Common myeloid progenitor, CD34-positive (primary cell): ENCODE results near the gene RAD50.
"Not testable (repeated sequence)": the region's sequence is repeated elsewhere in the genome, so short reads cannot be mapped to it uniquely, and the experiment has no call there.

ENCODE experiments used
- CTCF ChIA-PET: fragments of 350-600 bp; sonication (Branson Sonifier 250); formaldehyde crosslinking; loops from one replicate; lab custom pipeline; 2021; ENCODE audit warnings: antibody characterized with exemption; lab: Charles Lee
- POLR2A ChIA-PET: fragments of 350-600 bp; sonication (Branson Sonifier 250); formaldehyde crosslinking; loops from one replicate; lab custom pipeline; 2021; ENCODE audit warnings: antibody characterized with exemption; lab: Charles Lee
- DNase-seq, 3 donors: peaks; one replicate each; pipeline versions ENCODE4 v3.0.0 to v3.0.0-alpha.2; 2013
- H3K27ac ChIP-seq, 2 experiments: 1 replicate in 1 of 2; 2 replicates in 1 of 2; pipeline ENCODE4 v1.7.0; 2013; ENCODE audit warnings: inconsistent platforms in 2 of 2, low read length in 2 of 2, mild to moderate bottlenecking in 2 of 2, low read depth in 1 of 2, moderate library complexity in 1 of 2; ENCODE audit not compliant: severe bottlenecking in 2 of 2, insufficient read depth in 1 of 2, poor library complexity in 1 of 2
- H3K27me3 ChIP-seq, 5 experiments: replicated peaks in 2 of 5; 1 replicate in 3 of 5; 2 replicates in 2 of 5; pipeline versions ENCODE4 v1.6.1 to v1.7.0; 2013; ENCODE audit warnings: low read length in 4 of 5, mild to moderate bottlenecking in 2 of 5, moderate library complexity in 2 of 5, inconsistent platforms in 1 of 5; ENCODE audit not compliant: insufficient read depth in 5 of 5, control insufficient read depth in 4 of 5
- H3K36me3 ChIP-seq, 4 experiments: 1 replicate in 2 of 4; 2 replicates in 2 of 4; pipeline versions ENCODE4 v1.6.1 to v1.7.0; 2013; ENCODE audit warnings: low read length in 3 of 4, control low read depth in 1 of 4, mild to moderate bottlenecking in 1 of 4; ENCODE audit not compliant: control insufficient read depth in 4 of 4, insufficient read depth in 4 of 4
- H3K4me1 ChIP-seq, 4 experiments: 1 replicate in 3 of 4; 2 replicates in 1 of 4; pipeline versions ENCODE4 v1.6.1 to v1.7.1; 2013; ENCODE audit warnings: low read length in 3 of 4, mild to moderate bottlenecking in 3 of 4, control low read depth in 1 of 4, inconsistent platforms in 1 of 4, moderate library complexity in 1 of 4; ENCODE audit not compliant: control insufficient read depth in 4 of 4, insufficient read depth in 4 of 4; ENCODE audit errors: control extremely low read depth in 1 of 4
- H3K4me3 ChIP-seq, 7 experiments: 1 replicate in 4 of 7; 2 replicates in 3 of 7; pipeline versions ENCODE4 v1.5.1 to v1.7.0; 2013; ENCODE audit warnings: mild to moderate bottlenecking in 7 of 7, low read length in 6 of 7, moderate library complexity in 6 of 7, inconsistent platforms in 2 of 7, low read depth in 2 of 7, control low read depth in 1 of 7; ENCODE audit not compliant: insufficient read depth in 4 of 7, control insufficient read depth in 1 of 7; ENCODE audit errors: extremely low read depth in 1 of 7
- H3K9me3 ChIP-seq, 5 experiments: 1 replicate in 4 of 5; 2 replicates in 1 of 5; pipeline versions ENCODE4 v1.6.1 to v1.7.1; 2013; ENCODE audit warnings: low read length in 4 of 5, mild to moderate bottlenecking in 2 of 5, inconsistent platforms in 1 of 5, low read depth in 1 of 5, moderate library complexity in 1 of 5; ENCODE audit not compliant: control insufficient read depth in 4 of 5, insufficient read depth in 2 of 5; ENCODE audit errors: control extremely low read depth in 1 of 5
- WGBS: methylation state at CpG from one replicate; pipeline ENCODE4 v1.1.5; 2013; ENCODE audit not compliant: insufficient coverage; 5-methylcytosine and 5-hydroxymethylcytosine counted together

Gene RAD50

DNA sequence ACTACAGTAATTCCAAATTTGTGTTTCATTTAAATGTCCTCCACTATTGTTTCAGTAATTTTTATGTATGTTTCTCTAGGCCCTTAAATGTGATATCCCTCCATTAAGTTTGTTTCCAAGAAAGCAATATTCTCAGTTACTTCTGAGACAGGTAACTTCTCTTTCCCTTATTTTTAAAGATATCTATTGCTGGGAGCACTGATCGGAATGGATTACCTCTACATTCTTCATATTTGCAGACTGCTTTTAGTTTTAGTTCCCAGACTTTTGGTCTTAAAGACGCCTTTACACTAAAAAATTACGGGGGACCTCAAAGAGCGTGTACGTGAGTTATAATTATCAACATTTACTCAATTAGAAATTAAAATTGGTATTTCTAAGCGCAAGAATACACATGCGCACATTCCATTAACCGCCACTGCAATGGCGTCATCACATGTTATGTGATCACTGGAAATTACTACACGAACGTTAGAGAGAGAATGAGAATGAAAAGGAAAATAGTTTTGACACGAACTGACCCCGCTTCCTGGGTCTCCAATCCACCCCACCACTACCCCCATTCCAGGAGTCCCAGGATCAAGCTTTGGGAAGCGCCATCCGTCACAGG, 519 bp upstream of the RAD50 start:
- Histone ChIP-seq H3K9me3 (peaks cover 0 to 3% (median 0%) of the 10 kb centered on the region in 5 experiments), H3K4me3 (peak overlapping the region in 6 of 7 experiments; percentile 70 to 90 (median 82)), H3K4me1 (peaks cover 8 to 25% (median 16%) of the 10 kb centered on the region in 4 experiments), H3K36me3 (peaks cover 3 to 13% (median 8%) of the 10 kb centered on the region in 4 experiments), H3K27me3 (no peaks in the 10 kb centered on the region), H3K27ac (peak overlapping the region; percentile 59 to 79)
- ChIA-PET CTCF (interaction anchor here (1.5 kb wide), 1 partner anchor 10 kb away, joined by 5 read pairs; no protein-coding TSS in a partner anchor), POLR2A (no interaction called here)
- WGBS: 87% methylated on average over 6 of the region's 15 CpGs
- DNase-seq: no peak

DNA sequence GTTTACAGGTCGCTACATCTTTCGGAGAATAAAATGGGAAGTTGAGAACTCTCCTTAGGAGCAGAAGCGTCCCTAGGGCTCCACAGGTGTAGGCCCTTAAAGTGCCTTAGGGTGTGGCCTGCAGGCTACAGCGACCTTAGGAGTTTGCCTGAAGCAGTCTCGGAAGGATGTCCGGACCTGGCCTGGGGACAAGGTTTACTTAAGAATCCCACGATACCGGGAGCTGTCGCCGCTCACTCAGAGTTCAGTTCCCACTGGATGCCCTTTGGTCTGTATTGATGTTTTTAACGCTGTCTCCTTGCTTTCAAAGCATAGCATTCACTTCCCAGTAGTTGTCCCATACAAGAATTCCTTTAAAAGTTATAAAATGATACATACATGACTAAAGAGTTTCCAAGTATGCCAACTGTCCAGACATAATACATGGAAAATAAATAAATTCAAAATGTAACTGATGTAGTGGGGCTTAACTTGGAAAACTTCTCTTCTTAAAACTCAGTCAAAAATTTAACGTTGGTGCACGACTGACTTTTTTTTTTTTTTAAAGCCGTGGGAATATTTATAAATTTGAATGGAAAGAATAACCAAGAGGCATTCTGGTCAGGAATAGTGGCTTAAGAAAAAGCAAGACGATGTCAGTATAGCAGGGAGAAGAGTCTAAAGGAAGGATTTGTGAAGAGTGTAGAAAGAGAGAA, 848 bp downstream of the RAD50 start:
- DNase-seq: no peak
- Histone ChIP-seq H3K4me3 (peak overlapping the region; percentile 54 to 90 (median 82)), H3K36me3 (peaks cover 5 to 26% (median 19%) of the 10 kb centered on the region in 4 experiments), H3K27me3 (no peaks in the 10 kb centered on the region), H3K9me3 (peaks cover 0 to 3% (median 0%) of the 10 kb centered on the region in 5 experiments), H3K4me1 (peaks cover 8 to 25% (median 16%) of the 10 kb centered on the region in 4 experiments), H3K27ac (peak overlapping the region; percentile 59 to 79)
- ChIA-PET POLR2A (interaction anchor here (0.9 kb wide), 1 partner anchor 28 kb away, joined by 4 read pairs; no protein-coding TSS in a partner anchor), CTCF (interaction anchor here (1.5 kb wide), 1 partner anchor 12 kb away, joined by 5 read pairs; no protein-coding TSS in a partner anchor)
- WGBS: 9% methylated on average over 12 of the region's 15 CpGs

DNA sequence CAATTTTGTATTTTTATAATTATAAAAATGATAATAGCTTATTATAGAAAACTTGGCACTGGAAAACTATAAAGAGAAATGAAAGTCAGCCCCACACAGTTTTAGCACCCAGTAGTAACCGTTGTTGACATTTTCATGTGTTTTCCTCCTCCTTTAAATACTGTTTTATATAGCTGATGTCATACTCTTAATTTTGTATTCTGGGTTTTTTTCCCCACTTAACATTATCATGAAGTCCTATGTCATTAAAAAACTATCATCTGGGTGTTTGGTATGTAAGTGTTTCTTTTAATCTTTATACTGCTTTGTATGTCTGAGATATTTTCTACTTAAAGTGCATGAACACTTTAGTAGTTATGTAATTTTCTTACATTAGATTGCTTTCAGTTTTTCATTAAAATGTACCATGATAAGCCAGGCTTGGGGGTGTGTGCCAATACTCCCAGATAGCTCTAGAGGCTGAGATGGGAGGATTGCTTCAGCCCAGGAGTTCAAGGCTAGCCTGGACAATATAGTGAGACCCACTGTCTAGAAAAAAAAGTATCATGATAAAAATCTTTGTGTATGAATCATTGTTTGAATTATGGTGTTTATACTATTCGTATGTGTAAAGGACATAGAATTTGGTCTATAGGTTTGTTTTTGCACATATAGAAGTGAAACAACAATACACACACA, 2.7 kb downstream of the RAD50 start:
- H3K4me3 ChIP-seq: no peak overlapping the region
- CTCF ChIA-PET: interaction anchor here (1.6 to 1.8 kb wide), 2 partner anchors 32 to 33 kb away, joined by 3 to 6 read pairs; no protein-coding TSS in a partner anchor
- peaks cover 0 to 18% (median 11%) of the 10 kb centered on the region in 5 experiments for H3K9me3 ChIP-seq
- POLR2A ChIA-PET: interaction anchor here (0.6 kb wide), 1 partner anchor 1242 kb away, joined by 4 read pairs; no protein-coding TSS in a partner anchor
- DNase-seq: no peak
- no CpG with 5 or more reads among the region's 2 CpGs for WGBS
- H3K36me3 ChIP-seq: peaks cover 19 to 43% (median 32%) of the 10 kb centered on the region in 4 experiments
- H3K4me1 ChIP-seq: peaks cover 8 to 25% (median 16%) of the 10 kb centered on the region in 4 experiments
- H3K27me3 ChIP-seq: no peaks in the 10 kb centered on the region
- H3K27ac ChIP-seq: peak overlapping the region in 1 of 2 experiments; percentile 57

DNA sequence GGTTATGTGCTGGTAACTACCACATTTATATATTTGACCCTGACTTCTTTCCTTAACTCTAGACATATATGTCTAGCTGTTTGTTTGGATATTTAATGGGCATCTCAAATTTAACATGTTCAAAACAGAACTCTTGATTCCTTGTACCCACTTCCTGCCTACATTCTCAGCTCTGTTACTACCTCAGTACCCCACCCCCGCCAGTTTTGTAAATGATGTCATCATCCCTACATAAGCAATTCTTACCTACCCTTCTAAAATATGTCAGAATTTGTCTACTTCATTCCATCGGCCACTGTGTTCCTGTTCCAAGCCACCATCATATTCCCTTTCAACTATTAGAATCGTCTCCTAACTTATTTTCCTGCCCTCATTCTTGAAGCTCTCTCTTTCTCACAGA, 4.8 kb downstream of the RAD50 start:
- H3K4me1 ChIP-seq: peaks cover 8 to 22% (median 16%) of the 10 kb centered on the region in 4 experiments
- no peak for DNase-seq
- H3K27ac ChIP-seq: no peak overlapping the region
- ChIA-PET CTCF (no interaction called here), POLR2A (no interaction called here)
- WGBS: 93% methylated on average over 2 of the region's 3 CpGs
- H3K4me3 ChIP-seq: no peak overlapping the region
- H3K9me3 ChIP-seq: peaks cover 0 to 28% (median 13%) of the 10 kb centered on the region in 5 experiments
- H3K27me3 ChIP-seq: no peaks in the 10 kb centered on the region
- peaks cover 22 to 62% (median 46%) of the 10 kb centered on the region in 4 experiments for H3K36me3 ChIP-seq

DNA sequence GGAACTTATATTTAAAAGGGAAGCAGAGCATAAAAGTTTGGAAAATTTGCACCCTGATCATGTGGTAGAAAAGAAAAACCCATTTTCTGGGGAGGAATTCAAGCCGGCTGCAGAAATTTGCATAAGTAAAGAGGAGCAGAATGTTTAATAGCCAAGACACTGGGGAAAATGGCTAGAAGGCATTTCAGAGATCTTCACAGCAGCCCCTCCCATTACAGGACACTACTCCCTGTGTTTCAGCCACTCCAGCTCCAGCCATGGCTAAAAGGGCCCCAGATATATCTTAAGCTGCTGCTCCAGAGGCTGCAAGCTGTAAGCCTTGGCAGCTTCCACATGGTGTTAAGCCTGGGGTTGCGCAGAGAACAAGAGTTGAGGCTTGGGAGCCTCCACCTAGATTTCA, 7.8 kb downstream of the RAD50 start:
- H3K9me3 ChIP-seq: peaks cover 0 to 28% (median 13%) of the 10 kb centered on the region in 5 experiments
- H3K27ac ChIP-seq, CTCF ChIA-PET, H3K27me3 ChIP-seq, H3K4me3 ChIP-seq, H3K4me1 ChIP-seq, POLR2A ChIA-PET, DNase-seq: not testable (repeated sequence)
- peaks cover 23 to 69% (median 53%) of the 10 kb centered on the region in 4 experiments for H3K36me3 ChIP-seq
- 100% methylated on average over 2 of the region's 2 CpGs for WGBS

DNA sequence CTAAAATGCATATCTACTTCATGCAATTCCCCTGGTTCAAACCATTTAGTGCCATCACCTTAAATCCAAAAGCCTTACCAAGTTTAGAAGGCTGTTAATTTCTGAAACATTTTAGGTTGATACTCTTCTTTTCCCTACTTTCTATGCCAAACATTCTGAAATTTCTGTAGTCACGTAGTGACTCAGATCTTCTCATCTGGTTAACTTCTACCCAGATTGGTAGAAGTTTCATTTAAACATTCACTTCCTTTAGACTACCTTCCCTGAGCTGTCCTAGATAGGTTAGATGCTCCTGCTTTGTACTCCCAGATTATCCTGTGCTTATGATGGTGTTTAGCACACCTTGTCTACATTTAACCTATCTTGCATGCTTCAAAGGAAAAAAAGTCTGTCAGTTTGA, 9.9 kb downstream of the RAD50 start:
- Histone ChIP-seq H3K4me1 (no peaks in the 10 kb centered on the region), H3K4me3 (no peak overlapping the region), H3K27ac (no peak overlapping the region), H3K27me3 (no peaks in the 10 kb centered on the region), H3K9me3 (peaks cover 0 to 28% (median 13%) of the 10 kb centered on the region in 5 experiments), H3K36me3 (peaks cover 21 to 62% (median 41%) of the 10 kb centered on the region in 4 experiments)
- ChIA-PET POLR2A (no interaction called here), CTCF (interaction anchor here (1.8 kb wide), 1 partner anchor 39 kb away, joined by 10 read pairs; no protein-coding TSS in a partner anchor)
- WGBS: 100% methylated on average over 1 of the region's 1 CpG
- DNase-seq: no peak
